ENCODE data around the gene RASGEF1B. TPM values are rescaled to one million over a fixed set of nuclear protein-coding genes. Genes with fewer than 3 reads are reported as not detected.

Gene RASGEF1B
- total RNA-seq, 4 donors from 2014 or later, result 35.0 to 56.7 (median 50.2) TPM

GRCh38 chr4:81447566-81448229 is 24.0 kb downstream of the RASGEF1B start:
- no peak for ATAC-seq (ENCODE audit: low FRiP score)
- DNase-seq (ENCODE audit: low spot score), result no peak
- TF ChIP-seq CTCF (IDR thresholded peaks at IDR 0.05), result no peak

DNA sequence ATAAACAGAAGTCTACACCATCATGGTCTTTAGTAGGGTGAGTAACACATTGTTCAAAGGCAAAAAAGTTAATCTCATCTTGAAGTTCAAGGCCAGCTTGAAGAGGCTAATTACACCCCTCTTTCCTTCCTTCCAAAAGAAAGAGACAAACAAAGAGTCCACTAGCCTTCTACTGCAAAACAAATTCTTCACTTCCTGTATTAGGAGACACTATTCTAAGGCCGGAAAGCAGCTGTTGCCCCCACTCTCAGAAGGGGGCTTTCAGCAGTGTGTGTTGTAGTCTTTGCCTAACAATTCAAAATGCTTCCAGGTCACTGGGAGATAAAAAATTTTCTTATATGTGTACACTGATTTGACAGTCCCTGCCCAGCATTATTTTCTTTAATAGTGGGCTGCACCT is 25.1 kb downstream of the RASGEF1B start:
- no peak for TF ChIP-seq CTCF (IDR thresholded peaks at IDR 0.05)
- ATAC-seq (ENCODE audit: low FRiP score) (no peak), DNase-seq (ENCODE audit: low spot score) (no peak)

DNA sequence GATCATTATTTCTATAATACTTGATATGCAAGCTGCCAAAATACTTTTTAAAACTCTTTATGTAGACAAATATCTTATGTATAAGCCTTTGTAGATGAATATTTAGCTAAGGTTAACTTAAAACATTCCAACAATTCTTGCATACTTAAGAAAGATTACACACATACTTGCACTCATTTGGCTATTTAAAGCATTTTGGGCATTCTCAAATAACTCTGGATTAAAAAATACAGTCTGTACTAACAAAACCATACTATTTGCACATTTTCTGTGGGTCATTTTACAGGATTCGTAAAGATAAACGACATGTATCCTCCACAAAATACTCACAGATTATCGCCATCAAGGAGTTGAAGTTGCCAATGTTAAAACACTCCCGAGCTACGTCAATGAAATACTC is 26.5 kb downstream of the RASGEF1B start:
- no peak for DNase-seq (ENCODE audit: low spot score)
- ATAC-seq (ENCODE audit: low FRiP score), result no peak
- no peak for TF ChIP-seq CTCF (IDR thresholded peaks at IDR 0.05)

DNA sequence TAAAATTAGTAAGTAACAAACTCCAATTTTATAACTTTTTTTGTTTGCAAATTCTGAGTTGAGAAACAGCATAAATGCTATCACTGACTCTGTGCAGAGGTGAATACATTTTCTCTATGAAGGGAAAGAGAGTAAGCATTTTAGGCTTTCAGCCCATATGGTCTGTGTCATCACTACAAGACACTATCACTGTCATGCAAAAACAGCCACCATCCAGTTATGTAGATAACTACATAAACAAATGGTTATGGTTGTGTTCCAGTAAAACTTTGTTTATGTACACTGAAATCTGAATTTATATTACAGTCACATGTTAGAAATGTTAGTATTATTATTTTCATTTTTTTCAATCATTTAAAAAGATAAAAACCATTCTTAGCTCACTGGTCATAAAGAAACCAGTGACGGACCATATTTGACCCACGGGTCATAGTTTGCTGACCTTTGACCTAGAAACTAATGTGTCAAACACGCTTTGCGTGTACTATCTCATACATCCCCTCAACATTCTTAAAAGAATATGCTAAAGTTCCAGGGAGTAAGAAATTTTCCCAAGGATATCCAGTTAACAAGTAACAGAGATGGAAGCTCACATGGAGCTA is 29.1 kb downstream of the RASGEF1B start:
- ATAC-seq (ENCODE audit: low FRiP score) (no peak), DNase-seq (ENCODE audit: low spot score) (no peak)
- TF ChIP-seq CTCF (IDR thresholded peaks at IDR 0.05), result no peak

- TF ChIP-seq CTCF (IDR thresholded peaks at IDR 0.05), result no peak
- ATAC-seq (ENCODE audit: low FRiP score) (no peak), DNase-seq (ENCODE audit: low spot score) (no peak)
Measured at GRCh38 chr4:81440949-81441348, 30.8 kb downstream of the RASGEF1B start.

DNA sequence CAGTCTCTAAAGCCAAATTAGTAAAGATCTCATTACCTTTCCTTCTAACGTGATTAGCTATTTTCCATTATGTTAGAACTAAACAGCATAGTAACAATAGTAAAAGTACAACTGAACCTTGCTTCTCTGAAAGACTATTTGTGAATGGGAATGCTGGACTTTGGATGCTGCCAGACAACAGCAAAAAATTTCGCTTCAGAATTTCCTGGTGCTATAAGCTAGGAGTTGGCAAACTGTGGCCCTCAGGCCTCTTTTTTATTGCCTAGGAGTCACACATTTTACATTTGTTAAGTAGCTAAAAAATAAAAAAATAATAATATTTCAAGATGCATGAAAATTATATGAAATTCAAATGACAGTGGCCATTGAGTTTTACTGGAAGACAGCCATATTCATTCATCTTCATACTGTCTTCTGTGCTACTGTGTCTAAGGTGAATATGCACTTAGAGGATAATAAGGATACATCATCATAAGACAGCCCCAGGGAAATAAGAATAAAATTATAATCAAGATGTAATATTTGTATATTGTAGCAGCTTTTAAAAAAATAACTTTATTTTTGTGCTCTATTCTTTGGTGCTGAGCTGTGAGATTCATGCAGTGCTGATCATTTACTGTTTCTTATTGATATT is 34.6 kb downstream of the RASGEF1B start:
- no peak for TF ChIP-seq CTCF (IDR thresholded peaks at IDR 0.05)
- ATAC-seq (ENCODE audit: low FRiP score) (no peak), DNase-seq (ENCODE audit: low spot score) (no peak)

GRCh38 chr4:81436096-81436495 is 35.6 kb downstream of the RASGEF1B start:
- no peak for TF ChIP-seq CTCF (IDR thresholded peaks at IDR 0.05)
- no peak for ATAC-seq (ENCODE audit: low FRiP score)
- DNase-seq (ENCODE audit: low spot score), result no peak
